B cell (primary cell): ENCODE data around the gene CACNA2D3. TPM values are rescaled to one million over a fixed set of nuclear protein-coding genes. Genes with fewer than 3 reads are reported as not detected.

Experiments used
- ATAC-seq: fragments of 200-7000 bp; cut with Tn5 transposase; one replicate; pipeline ENCODE4 v1.10.0; 2021; ENCODE audit warnings: low read depth, mild to moderate bottlenecking, moderate number of reproducible peaks, moderate library complexity
- CTCF ChIA-PET: fragments of 350-600 bp; sonication (Branson Sonifier 250); formaldehyde crosslinking; loops from one replicate; lab custom pipeline; 2021; ENCODE audit warnings: antibody characterized with exemption, inconsistent platforms; lab: Charles Lee
- POLR2A ChIA-PET: fragments of 350-600 bp; sonication (Branson Sonifier 250); formaldehyde crosslinking; loops from one replicate; lab custom pipeline; 2021; ENCODE audit warnings: antibody characterized with exemption; lab: Charles Lee
- DNase-seq: peaks from one replicate; pipeline ENCODE4 v3.0.0; 2013
- H2AFZ ChIP-seq: 2 replicates; pipeline ENCODE4 v1.6.1; 2012; ENCODE audit warnings: mild to moderate bottlenecking, low read depth, low read length; ENCODE audit not compliant: insufficient read depth, poor library complexity, severe bottlenecking
- H3K27ac ChIP-seq, 2 donors: 1 replicate in 1 of 2; 2 replicates in 1 of 2; pipeline ENCODE4 v1.5.1; 2012 to 2013; ENCODE audit warnings: low read length in 2 of 2, mild to moderate bottlenecking in 2 of 2, moderate library complexity in 1 of 2
- H3K27me3 ChIP-seq, 4 experiments: fragments of 200-600 bp in 1 of 4; sonication (generic) in 1 of 4; replicated peaks in 1 of 4; 1 replicate in 2 of 4; 2 replicates in 2 of 4; pipeline versions ENCODE4 v1.6.1 to v1.7.0; 2013 to 2016; ENCODE audit warnings: low read length in 3 of 4, mild to moderate bottlenecking in 2 of 4, mixed read lengths in 1 of 4, moderate library complexity in 1 of 4; ENCODE audit not compliant: insufficient read depth in 4 of 4, control insufficient read depth in 3 of 4; ENCODE audit errors: control extremely low read depth in 1 of 4
- H3K36me3 ChIP-seq, 2 experiments: replicated peaks in 1 of 2; 1 replicate in 1 of 2; 2 replicates in 1 of 2; pipeline versions ENCODE4 v1.6.1 to v1.7.1; 2013; ENCODE audit warnings: low read length in 1 of 2; ENCODE audit not compliant: insufficient read depth in 2 of 2, control insufficient read depth in 1 of 2; ENCODE audit errors: control extremely low read depth in 1 of 2, extremely low read depth in 1 of 2
- H3K4me1 ChIP-seq, 2 donors: fragments of 200-600 bp in 1 of 2; sonication (generic) in 1 of 2; 1 replicate in 1 of 2; 2 replicates in 1 of 2; pipeline versions ENCODE4 v1.5.1 to v1.6.1; 2013 to 2017; ENCODE audit warnings: low read length in 2 of 2; ENCODE audit not compliant: control insufficient read depth in 2 of 2, insufficient read depth in 2 of 2
- H3K4me2 ChIP-seq: replicated peaks from 2 replicates; pipeline ENCODE3; 2012; ENCODE audit warnings: mild to moderate bottlenecking, low read depth, low read length; ENCODE audit not compliant: poor library complexity, severe bottlenecking
- H3K4me3 ChIP-seq, 5 experiments: fragments of 200-600 bp in 1 of 5; sonication (generic) in 1 of 5; 1 replicate in 3 of 5; 2 replicates in 2 of 5; pipeline versions ENCODE4 v1.5.1 to v1.7.0; 2011 to 2016; ENCODE audit warnings: low read length in 4 of 5, mild to moderate bottlenecking in 4 of 5, low read depth in 2 of 5, control low read depth in 1 of 5, moderate library complexity in 1 of 5; ENCODE audit not compliant: insufficient read depth in 1 of 5; ENCODE audit errors: control extremely low read depth in 1 of 5, extremely low read depth in 1 of 5
- H3K79me2 ChIP-seq: fragments of 200-600 bp; sonication (generic); one replicate; pipeline ENCODE4 v1.6.0; 2016; ENCODE audit warnings: low read length; ENCODE audit not compliant: control insufficient read depth, insufficient read depth
- H3K9ac ChIP-seq: fragments of 200-600 bp; sonication (generic); 2 replicates; pipeline ENCODE4 v1.6.1; 2017; ENCODE audit warnings: mild to moderate bottlenecking, low read length, moderate library complexity
- H3K9me3 ChIP-seq, 3 donors: one replicate each; pipeline versions ENCODE4 v1.6.1 to v1.7.1; 2013; ENCODE audit warnings: low read length in 2 of 3; ENCODE audit not compliant: control insufficient read depth in 2 of 3, insufficient read depth in 1 of 3; ENCODE audit errors: control extremely low read depth in 1 of 3
- H4K20me1 ChIP-seq: 2 replicates; pipeline ENCODE4 v1.6.0; 2012; ENCODE audit warnings: mild to moderate bottlenecking, low read length; ENCODE audit not compliant: insufficient read depth, control insufficient read depth, poor library complexity, severe bottlenecking
- H3K27ac Mint-ChIP-seq: one replicate; pipeline ENCODE4 v1.8.0; 2021; ENCODE audit warnings: mixed read lengths
- H3K27me3 Mint-ChIP-seq: one replicate; pipeline ENCODE4 v1.8.0; 2021; ENCODE audit warnings: mixed read lengths
- H3K4me1 Mint-ChIP-seq: one replicate; pipeline ENCODE4 v1.8.0; 2021; ENCODE audit warnings: mixed read lengths
- H3K4me3 Mint-ChIP-seq: one replicate; pipeline ENCODE4 v1.8.0; 2021; ENCODE audit warnings: mixed read lengths
- H3K9me3 Mint-ChIP-seq: one replicate; pipeline ENCODE4 v1.8.0; 2022; ENCODE audit warnings: mixed read lengths; ENCODE audit not compliant: insufficient read depth
- CTCF ChIP-seq: fragments of 200-600 bp; IDR thresholded peaks from one replicate; pipeline ENCODE4 v1.8.0; 2022; ENCODE audit warnings: antibody characterized with exemption, mild to moderate bottlenecking
- EZH2 ChIP-seq: IDR thresholded peaks from 2 replicates; pipeline ENCODE4 v1.6.1; 2012; ENCODE audit warnings: borderline replicate concordance, low read depth, mild to moderate bottlenecking, moderate library complexity, low read length; ENCODE audit not compliant: insufficient read depth, poor library complexity, severe bottlenecking
- WGBS: methylation state at CpG from one replicate; pipeline ENCODE4 v1.1.5; 2013; ENCODE audit warnings: missing lambda C conversion rate; ENCODE audit not compliant: insufficient coverage; 5-methylcytosine and 5-hydroxymethylcytosine counted together
- intact Hi-C: fragments of 100-400 bp; cut with micrococcal nuclease; formaldehyde crosslinking; loops from one replicate; pipeline ENCODE4 v1.10.0; 2022
- polyA plus RNA-seq: library from polyadenylated mRNA; depleted of rRNA; stranded (reverse); fragments of >200 nt; gene quantifications from 2 replicates; pipeline ENCODE4 v1.2.3, GENCODE V29; 2012
- total RNA-seq, 2 donors: library from RNA; stranded (reverse); fragments of 120-200 nt in 1 of 2; gene quantifications; 1 replicate in 1 of 2; 2 replicates in 1 of 2; pipeline versions ENCODE4 v1.2.3 to v1.2.4, GENCODE V29; 2013 to 2022

Gene CACNA2D3
- total and polyA plus RNA-seq, 2 donors (not counting 1 experiment from before 2014, with no cell fraction given): not detected

DNA sequence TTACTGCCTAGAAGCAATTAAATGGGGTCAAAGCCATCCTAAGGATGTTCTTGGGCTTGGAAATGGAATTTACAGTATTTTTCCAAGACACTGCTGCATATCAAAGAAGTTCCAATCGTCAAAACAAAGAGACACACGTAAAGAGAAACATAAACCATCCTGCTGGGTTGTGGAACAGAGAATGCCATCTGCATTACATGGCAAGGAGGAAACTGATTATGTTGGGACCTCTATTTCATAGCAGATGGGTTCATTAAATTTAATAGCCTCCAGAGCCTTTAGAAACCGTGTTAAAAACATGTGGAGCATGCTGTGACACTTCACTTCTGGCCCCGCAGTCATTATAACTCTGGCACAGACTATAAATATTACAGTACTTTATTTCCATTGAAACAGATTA lies 650.9 kb downstream of the CACNA2D3 start:
- H3K4me1 Mint-ChIP-seq: no peaks in the 10 kb centered on the region
- Histone ChIP-seq H3K9me3 (no peaks in the 10 kb centered on the region), H3K27me3 (no peaks in the 10 kb centered on the region), H3K27ac (no peak overlapping the region), H3K79me2 (no peaks in the 10 kb centered on the region), H3K36me3 (no peaks in the 10 kb centered on the region), H3K4me3 (no peak overlapping the region), H2AFZ (no peak overlapping the region), H3K4me1 (no peaks in the 10 kb centered on the region), H4K20me1 (no peaks in the 10 kb centered on the region), H3K4me2 (no peak overlapping the region), H3K9ac (no peak overlapping the region)
- ATAC-seq (no peak), DNase-seq (no peak)
- intact Hi-C loops: no loop called here
- H3K4me3 Mint-ChIP-seq: no peak overlapping the region
- no peak overlapping the region for H3K27ac Mint-ChIP-seq
- POLR2A ChIA-PET: no interaction called here
- CTCF ChIA-PET: no interaction called here
- no peaks in the 10 kb centered on the region for H3K9me3 Mint-ChIP-seq
- no CpG with 5 or more reads among the region's 4 CpGs for WGBS
- TF ChIP-seq CTCF (no peak), EZH2 (no peak)
- no peaks in the 10 kb centered on the region for H3K27me3 Mint-ChIP-seq

- Histone ChIP-seq H4K20me1 (no peaks in the 10 kb centered on the region), H3K4me1 (no peaks in the 10 kb centered on the region), H3K4me3 (no peak overlapping the region), H3K27me3 (no peaks in the 10 kb centered on the region), H3K9ac (no peak overlapping the region), H3K4me2 (no peak overlapping the region), H2AFZ (no peak overlapping the region), H3K79me2 (no peaks in the 10 kb centered on the region), H3K36me3 (no peaks in the 10 kb centered on the region), H3K27ac (no peak overlapping the region), H3K9me3 (no peaks in the 10 kb centered on the region)
- intact Hi-C loops: no loop called here
- Mint-ChIP-seq H3K4me1 (no peaks in the 10 kb centered on the region), H3K4me3 (no peak overlapping the region), H3K27me3 (no peaks in the 10 kb centered on the region), H3K27ac (no peak overlapping the region), H3K9me3 (no peaks in the 10 kb centered on the region)
- DNase-seq: no peak
- ChIA-PET CTCF (no interaction called here), POLR2A (no interaction called here)
- no peak for ATAC-seq
- TF ChIP-seq EZH2: no peak
- 100% methylated on average over 2 of the region's 2 CpGs for WGBS
These were observed 654.2 kb downstream of the CACNA2D3 start for GRCh38 chr3:54776601-54777000.
